Activated CD4-positive, alpha-beta T cell treated with anti-CD3 and anti-CD28 coated beads for 4 hours (primary cell): ENCODE data around the gene NSG1.

Source experiments
- DNase-seq, 2 donors: peaks; one replicate each; pipeline ENCODE4 v3.0.0-alpha.2; 2020

NSG1 gene

GRCh38 chr4:4396628-4397440, 9.9 kb downstream of the NSG1 start:
- no peak for DNase-seq

DNA sequence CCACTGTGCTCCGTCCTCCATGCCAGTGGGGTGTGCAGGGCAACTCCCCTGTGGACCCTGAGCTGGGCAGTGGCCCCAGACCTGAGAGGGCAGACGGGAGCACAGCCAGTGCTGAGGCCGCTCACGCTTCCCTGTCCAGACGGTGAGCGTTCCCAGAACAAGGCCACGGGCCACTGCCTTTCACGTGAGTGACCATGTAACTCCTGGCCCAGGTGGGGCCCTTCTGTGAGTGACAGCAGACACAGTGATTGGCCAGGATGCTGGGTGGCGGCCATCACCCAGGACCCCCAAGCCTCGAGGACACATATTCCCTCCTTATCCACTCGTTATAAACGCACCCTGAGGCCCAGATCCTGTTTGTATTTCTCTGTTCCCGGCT, 10.5 kb downstream of the NSG1 start:
- DNase-seq = no peak

DNA sequence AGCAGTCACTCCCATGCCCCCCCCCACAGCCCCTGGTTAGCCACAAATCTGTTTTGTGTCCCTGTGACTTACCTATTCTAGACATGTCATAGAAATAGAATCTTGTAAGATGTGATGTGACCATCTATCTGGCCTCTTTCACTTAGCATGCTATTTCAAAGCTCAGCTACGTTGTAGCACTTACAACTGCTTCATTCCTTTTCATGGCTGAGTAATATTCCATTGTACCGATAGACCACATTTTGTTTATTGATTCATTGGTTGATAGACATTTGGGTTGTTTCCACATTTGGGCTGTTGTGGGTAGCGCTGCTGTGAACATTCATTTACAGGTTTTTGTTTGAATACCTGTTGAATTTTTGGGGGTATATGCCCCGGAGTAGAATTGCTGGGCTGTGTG, 11.5 kb downstream of the NSG1 start:
- no peak for DNase-seq

DNA sequence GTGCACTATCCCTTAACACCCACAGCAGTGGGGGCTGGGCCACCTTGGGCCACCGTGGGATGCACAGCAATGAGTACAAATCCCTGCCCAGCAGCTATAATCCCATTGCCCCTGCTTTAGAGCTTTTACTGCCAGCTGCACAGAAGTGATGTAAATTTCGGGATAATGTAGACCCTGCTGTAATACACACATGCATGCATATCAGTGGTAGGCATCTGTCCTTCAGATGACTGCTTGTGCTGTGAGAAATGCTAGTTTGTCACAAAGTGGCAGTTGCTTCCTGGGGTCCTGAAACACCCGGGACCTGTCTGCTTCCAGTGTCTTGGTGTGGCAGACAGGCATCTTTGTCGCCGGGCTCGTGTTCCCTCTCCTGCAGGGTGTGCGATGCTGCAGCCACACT, 14.1 kb downstream of the NSG1 start:
- no peak for DNase-seq

DNA sequence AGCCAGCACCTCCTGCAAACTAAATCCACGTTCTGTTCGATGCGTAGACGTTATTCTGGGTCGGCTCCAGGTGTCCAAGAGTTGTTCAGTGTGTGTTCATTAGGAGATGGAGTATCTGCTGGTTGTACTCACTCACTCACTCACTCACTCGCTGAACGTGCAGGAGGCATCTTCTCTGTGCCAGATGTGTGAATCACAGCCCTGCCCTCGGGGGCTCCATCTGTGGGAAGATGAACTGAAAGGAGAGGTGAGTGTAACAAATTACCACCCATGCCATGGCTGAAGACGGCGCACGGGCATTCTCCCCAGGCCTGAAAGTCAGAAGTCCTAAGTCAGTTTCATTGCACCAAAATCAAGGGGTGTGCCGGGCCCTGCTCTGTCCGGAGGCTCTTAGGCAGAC, 16.1 kb downstream of the NSG1 start:
- no peak for DNase-seq

GRCh38 chr4:4405358-4405962, 18.6 kb downstream of the NSG1 start:
- no peak for DNase-seq

- no peak for DNase-seq
These were observed 19.8 kb downstream of the NSG1 start for GRCh38 chr4:4406455-4407298.

DNA sequence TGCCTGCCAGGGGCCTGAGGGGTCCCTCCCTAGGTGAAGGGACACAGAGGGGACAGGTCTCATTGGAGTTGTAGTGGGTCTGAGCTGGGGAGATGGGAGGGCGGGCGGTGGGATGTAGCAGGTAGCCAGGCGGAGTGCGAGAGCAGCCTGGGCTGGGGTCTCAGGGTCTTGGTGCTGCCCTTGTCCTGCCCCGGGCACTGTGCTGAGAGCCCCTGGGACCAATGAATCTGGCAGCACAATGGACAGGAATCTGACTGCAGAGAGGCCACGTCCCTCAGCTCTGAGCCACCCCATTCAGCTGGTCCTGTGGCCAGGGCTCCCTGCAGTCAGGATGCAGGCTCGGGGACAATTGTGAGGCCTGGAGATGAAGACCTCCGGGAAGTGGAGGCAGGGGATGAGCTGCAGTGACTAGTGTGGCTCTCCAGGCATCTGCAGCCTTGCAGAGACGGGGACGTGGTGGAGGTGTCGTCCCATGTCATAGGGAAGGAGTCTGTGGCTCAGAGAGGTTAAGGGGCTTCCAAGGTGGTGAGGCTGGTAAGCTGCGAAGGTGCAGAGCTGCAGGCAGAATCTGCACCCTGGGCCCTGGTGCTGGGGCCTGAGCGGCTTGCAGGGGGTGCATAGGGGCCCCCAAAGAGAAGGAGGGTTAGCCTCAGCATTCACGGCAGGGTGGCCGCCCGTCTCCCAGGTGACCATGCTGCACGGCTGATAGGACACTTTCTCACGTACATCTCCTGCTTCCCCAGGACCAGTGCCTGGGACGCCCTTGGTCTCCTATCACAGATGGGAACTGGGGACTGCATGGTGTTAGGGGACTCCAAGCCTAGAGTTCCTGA, 20.6 kb downstream of the NSG1 start:
- no peak for DNase-seq

DNA sequence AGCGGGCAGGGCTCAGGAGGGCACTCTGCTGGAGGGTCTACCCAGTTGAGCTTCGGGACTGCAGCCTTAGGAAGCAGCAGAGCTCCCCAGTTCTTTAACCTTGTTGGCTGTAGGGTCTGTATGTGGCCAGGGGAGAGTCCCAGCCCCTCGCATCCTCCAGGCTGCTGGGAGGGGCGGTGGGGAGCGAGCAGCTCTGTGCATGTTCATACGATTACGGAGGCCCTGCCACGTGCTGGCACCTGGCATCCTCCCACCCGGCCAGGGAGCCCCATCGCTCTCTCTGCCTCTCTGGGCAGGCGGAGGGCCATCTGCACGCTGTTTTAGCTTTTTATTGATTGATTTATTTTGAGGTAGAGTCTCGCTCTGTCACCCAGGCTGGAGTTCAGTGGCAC, 21.2 kb downstream of the NSG1 start:
- DNase-seq = no peak

DNA sequence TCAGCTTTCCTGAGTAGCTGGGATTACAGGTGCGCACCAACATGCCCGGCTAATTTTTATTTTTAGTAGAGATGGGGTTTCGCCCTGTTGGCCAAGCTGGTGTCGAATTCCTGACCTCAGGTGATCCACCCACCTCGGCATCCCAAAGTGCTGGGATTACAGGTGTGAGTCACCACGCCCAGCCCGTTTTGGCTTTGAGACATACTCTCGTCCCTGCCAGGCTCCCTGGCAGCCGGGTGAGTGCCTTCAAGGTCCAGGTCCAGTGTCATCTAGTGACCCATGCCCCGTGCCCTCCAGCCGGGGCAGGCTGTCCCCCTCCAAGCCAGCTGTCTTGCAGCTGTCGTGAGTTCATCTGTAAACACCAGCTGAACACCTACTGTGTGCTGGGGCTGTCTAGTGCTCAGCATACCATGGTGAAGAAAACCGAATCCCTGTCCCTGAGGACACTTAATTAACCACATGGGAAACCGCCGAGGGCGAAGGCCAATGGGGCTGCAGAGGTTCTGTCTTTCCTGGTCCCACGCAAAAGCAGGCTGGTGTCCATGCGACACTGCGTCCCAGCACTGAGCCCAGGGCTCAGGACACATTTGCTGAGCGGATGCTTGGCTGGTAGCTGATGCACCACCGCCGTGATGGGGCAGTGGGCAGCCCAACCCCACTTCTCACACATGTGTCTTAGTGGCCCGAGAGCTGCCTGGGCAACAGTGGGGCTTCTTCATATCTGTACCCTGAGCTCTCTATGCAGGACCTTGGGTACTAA, 21.9 kb downstream of the NSG1 start:
- DNase-seq = no peak

DNA sequence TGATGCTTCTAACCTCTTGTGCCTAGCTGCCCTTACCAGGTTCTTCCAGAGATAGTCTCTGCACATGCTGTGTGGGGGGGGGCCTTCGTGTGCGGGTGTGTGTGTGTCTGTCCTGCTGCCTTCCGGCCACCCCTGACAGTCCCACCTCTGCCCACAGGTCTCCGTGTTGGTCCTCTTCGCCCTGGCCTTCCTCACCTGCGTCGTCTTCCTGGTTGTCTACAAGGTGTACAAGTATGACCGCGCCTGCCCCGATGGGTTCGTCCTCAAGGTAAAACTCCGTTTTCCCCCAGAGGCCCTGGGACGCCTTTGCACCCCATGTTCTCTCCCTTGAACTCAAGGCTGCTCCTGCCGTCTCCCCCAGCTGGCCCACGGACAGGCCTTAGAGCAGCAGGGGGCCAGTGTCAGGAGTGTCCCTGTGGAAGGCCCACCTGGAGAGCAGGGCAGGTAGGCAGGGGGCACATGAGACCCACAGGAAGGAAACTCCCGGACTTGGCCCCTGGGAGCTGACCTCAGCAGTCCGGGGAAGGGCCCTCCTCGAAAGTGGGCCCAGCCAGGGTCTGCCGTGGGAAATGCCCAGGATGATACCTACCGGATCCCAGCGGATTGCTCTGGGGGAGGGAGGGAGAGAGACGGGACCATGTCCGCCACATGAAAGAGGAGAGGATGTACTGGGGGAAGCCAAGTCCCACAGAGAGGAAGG, 22.7 kb downstream of the NSG1 start:
- DNase-seq = no peak

- no peak for DNase-seq
These were observed 23.4 kb downstream of the NSG1 start for GRCh38 chr4:4410271-4410670.

DNA sequence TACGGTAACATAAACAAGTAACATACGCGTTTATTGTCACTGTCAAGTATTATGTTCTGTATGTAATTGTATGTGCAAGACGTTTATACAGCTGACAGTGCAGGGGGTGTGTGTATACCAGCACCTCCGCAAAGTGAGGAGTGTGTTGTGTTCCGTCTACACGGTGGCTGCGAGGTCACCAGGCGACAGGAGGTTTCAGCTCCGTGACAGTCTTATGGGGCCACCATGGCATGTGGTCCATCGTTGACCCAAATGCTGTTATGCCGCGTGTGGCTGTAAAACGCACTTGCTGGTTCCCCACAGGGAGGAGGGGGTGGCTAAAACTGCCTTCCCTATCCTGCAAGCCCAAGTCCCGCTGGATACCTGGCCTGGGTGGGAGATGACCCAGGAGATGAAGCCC, 25.0 kb downstream of the NSG1 start:
- no peak for DNase-seq

- no peak for DNase-seq
These were observed 25.9 kb downstream of the NSG1 start for GRCh38 chr4:4412641-4413372.

- DNase-seq = no peak
These were observed 26.4 kb downstream of the NSG1 start for GRCh38 chr4:4413373-4413725.

- DNase-seq = no peak
These were observed 26.9 kb downstream of the NSG1 start for GRCh38 chr4:4413806-4414205.

- no peak for DNase-seq
These were observed 28.4 kb downstream of the NSG1 start for GRCh38 chr4:4415107-4415805.

- DNase-seq = no peak
These were observed 29.2 kb downstream of the NSG1 start for GRCh38 chr4:4415806-4416805.

- DNase-seq = no peak
These were observed 30.1 kb downstream of the NSG1 start for GRCh38 chr4:4416981-4417380.
